GM23248 (cell line): ENCODE results near the gene CADM4.

ENCODE experiments used
- EZH2 ChIP-seq: fragments of 200-600 bp; sonication (generic); IDR thresholded peaks from 2 replicates; pipeline ENCODE4 v1.6.1; 2018; ENCODE audit warnings: antibody characterized with exemption, mild to moderate bottlenecking; ENCODE audit not compliant: insufficient read depth, poor library complexity, severe bottlenecking
- EZH2phosphoT487 ChIP-seq: fragments of 200-600 bp; sonication (generic); IDR thresholded peaks from 2 replicates; pipeline ENCODE4 v1.6.1; 2018; ENCODE audit warnings: antibody characterized with exemption, moderate library complexity, mild to moderate bottlenecking, low read depth; ENCODE audit not compliant: insufficient read depth

- TF ChIP-seq EZH2 (no peak), EZH2phosphoT487 (no peak)
These were observed 27.3 kb downstream of the CADM4 start for GRCh38 chr19:43612374-43612773.
